GM06990 (cell line): ENCODE results near the gene OPCML.

Experiments
- DNase-seq: peaks from one replicate; pipeline ENCODE4 v3.0.0-alpha.2; 2011; ENCODE audit not compliant: insufficient read length; ENCODE audit errors: extremely low read depth
- H3K27me3 ChIP-seq: replicated peaks from 2 replicates; pipeline ENCODE4 v1.6.0; 2011; ENCODE audit warnings: low read length; ENCODE audit not compliant: control insufficient read depth, insufficient read depth
- H3K36me3 ChIP-seq: 2 replicates; pipeline ENCODE4 v1.5.1; 2011; ENCODE audit warnings: low read length; ENCODE audit not compliant: control insufficient read depth, insufficient read depth
- H3K4me3 ChIP-seq: replicated peaks from 2 replicates; pipeline ENCODE4 v1.5.1; 2011; ENCODE audit warnings: low read depth, mild to moderate bottlenecking, control low read depth, low read length
- TF ChIP-seq, protein P1 (sequence below): IDR thresholded peaks from 2 replicates; pipeline ENCODE4 v1.5.1; 2011; ENCODE audit warnings: low read length, control low read depth, mild to moderate bottlenecking, inconsistent platforms; ENCODE audit not compliant: insufficient read depth, poor library complexity, severe bottlenecking

OPCML gene

DNA sequence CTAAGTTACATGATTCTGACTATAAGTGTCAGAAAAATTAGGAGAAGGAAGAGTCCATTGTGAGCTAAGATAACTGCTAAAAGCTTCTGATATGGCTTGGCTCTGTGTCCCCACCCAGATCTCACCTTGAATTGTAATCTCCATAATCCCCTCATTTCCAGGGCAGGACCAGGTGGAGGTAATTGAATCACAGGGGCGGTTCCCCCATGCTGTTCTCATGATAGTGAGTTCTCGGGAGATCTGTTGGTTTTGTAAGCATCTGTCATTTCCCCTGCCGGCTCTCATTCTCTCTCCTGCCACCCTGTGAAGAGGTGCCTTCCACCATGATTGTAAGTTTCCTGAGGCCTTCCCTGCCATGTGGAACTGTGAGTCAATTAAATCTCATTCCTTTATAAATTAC, 230.2 kb downstream of the OPCML start:
- no peak for DNase-seq
- TF ChIP-seq, protein P1, sequence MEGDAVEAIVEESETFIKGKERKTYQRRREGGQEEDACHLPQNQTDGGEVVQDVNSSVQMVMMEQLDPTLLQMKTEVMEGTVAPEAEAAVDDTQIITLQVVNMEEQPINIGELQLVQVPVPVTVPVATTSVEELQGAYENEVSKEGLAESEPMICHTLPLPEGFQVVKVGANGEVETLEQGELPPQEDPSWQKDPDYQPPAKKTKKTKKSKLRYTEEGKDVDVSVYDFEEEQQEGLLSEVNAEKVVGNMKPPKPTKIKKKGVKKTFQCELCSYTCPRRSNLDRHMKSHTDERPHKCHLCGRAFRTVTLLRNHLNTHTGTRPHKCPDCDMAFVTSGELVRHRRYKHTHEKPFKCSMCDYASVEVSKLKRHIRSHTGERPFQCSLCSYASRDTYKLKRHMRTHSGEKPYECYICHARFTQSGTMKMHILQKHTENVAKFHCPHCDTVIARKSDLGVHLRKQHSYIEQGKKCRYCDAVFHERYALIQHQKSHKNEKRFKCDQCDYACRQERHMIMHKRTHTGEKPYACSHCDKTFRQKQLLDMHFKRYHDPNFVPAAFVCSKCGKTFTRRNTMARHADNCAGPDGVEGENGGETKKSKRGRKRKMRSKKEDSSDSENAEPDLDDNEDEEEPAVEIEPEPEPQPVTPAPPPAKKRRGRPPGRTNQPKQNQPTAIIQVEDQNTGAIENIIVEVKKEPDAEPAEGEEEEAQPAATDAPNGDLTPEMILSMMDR: no peak
- Histone ChIP-seq H3K4me3 (no peak overlapping the region), H3K36me3 (no peaks in the 10 kb centered on the region), H3K27me3 (no peaks in the 10 kb centered on the region)

DNA sequence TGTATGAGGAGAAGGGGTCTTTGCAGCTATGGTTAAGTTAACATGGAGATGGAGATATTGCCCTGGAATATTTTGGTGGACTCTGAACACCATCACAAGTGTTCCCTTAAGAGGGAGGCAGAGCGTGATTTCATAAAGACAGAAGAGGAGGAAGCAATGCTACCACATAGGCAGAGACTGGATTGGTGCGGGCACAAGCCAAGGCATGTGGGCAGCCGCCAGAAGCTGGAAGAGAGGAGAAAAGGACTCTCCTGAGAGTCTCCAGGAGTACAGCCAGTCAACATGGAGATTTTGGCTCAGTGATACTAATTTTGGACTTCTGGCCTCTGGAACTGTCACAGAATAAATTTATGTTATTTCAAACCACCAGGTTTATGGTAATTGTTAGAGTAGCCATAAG, 231.6 kb downstream of the OPCML start:
- Histone ChIP-seq H3K27me3 (no peaks in the 10 kb centered on the region), H3K4me3 (no peak overlapping the region), H3K36me3 (no peaks in the 10 kb centered on the region)
- no peak for DNase-seq
- TF ChIP-seq, protein P1: no peak

DNA sequence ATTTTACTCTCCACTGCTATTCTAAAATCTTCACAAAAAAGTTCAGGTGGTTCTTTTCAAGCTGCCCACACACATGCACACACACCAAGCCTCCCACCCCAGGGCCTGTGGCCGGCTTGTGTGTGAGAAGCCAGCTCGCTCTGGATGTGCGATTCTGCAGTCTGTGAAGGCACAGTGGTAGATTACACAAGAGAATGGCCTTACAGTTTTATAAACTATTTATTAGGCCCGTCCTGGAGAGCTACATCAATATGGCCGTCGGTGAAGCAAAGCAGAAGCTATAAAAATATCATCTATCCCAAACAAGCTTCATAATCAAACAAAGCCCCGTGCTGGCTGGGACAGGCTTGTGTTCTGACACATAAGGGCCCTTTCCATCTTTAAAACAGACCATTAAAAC, 240.5 kb downstream of the OPCML start:
- Histone ChIP-seq H3K27me3 (no peaks in the 10 kb centered on the region), H3K36me3 (no peaks in the 10 kb centered on the region), H3K4me3 (no peak overlapping the region)
- DNase-seq: no peak
- TF ChIP-seq, protein P1: no peak

DNA sequence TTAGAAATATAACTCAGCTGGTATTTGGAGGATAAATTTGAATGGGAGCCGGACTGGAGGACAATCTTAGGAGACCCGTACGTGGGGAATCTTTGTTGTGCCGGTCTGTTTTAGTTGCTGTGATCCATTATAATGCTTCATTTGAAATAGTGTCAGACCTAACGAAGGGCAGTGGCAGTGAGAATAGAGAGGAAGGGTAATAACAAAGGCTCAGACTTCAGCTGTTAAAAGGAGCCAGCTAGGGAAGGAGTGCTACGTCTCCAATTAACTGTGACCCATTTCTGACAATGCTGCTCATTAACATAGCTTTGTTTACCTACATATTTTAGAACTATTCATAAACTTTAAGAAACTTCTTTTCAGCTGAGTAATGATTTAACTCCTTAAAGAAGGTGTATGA, 246.9 kb downstream of the OPCML start:
- TF ChIP-seq, protein P1: no peak
- no peaks in the 10 kb centered on the region for H3K27me3 ChIP-seq
- DNase-seq: no peak
- H3K4me3 ChIP-seq: no peak overlapping the region
- no peaks in the 10 kb centered on the region for H3K36me3 ChIP-seq

DNA sequence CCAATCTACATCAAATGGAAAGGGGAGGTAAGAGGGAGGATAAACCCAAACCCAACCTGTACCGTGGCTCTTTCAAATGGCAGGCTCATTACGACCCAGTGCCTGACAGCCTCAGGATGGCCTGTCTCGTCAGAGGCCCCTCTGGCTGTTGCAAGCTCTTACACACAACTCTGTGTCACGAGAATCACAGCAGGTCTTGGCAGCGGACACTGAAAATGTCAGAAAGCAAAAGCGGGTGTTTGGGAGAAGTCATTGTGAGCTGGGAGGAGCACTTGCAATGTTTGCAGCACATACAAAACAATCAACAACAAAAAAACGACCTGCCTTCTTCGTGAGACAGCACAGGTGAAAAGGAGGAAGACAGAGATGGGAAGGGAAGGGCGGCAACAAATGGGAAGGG, 248.1 kb downstream of the OPCML start:
- Histone ChIP-seq H3K4me3 (no peak overlapping the region), H3K27me3 (no peaks in the 10 kb centered on the region), H3K36me3 (no peaks in the 10 kb centered on the region)
- no peak for DNase-seq
- TF ChIP-seq, protein P1: no peak

DNA sequence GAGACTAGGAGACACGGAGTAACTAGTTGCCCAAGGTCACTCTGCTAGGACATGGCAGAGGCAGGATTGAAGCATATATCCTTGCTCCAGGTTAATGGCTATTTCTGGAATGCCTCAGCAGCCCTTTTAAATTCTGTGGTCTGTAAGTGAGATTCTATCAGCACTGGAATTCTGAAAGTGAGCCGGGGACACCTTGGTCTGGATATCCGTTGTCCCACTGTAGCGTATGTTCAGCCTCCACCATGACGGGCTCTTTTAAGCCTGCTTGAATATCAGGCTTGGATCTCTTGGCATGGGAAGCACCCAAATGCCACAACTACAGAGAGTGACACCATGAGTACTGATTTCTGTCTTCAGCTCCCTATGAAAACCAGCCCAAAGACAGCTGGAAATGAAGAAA, 254.4 kb downstream of the OPCML start:
- TF ChIP-seq, protein P1: no peak
- no peak overlapping the region for H3K4me3 ChIP-seq
- no peaks in the 10 kb centered on the region for H3K27me3 ChIP-seq
- DNase-seq: no peak
- no peaks in the 10 kb centered on the region for H3K36me3 ChIP-seq
